Hematopoietic multipotent progenitor cell treated with erythropoietin and hydrocortisone succinate and interleukin-3 and kit ligand, for 8 days (in vitro differentiated cells): ENCODE data around the gene ZNF93.
"Not testable (repeated sequence)": the region's sequence is repeated elsewhere in the genome, so short reads cannot be mapped to it uniquely, and the experiment has no call there.

Source experiments
- DNase-seq: peaks from one replicate; pipeline ENCODE4 v3.0.0-alpha.2; 2015

Gene ZNF93

DNA sequence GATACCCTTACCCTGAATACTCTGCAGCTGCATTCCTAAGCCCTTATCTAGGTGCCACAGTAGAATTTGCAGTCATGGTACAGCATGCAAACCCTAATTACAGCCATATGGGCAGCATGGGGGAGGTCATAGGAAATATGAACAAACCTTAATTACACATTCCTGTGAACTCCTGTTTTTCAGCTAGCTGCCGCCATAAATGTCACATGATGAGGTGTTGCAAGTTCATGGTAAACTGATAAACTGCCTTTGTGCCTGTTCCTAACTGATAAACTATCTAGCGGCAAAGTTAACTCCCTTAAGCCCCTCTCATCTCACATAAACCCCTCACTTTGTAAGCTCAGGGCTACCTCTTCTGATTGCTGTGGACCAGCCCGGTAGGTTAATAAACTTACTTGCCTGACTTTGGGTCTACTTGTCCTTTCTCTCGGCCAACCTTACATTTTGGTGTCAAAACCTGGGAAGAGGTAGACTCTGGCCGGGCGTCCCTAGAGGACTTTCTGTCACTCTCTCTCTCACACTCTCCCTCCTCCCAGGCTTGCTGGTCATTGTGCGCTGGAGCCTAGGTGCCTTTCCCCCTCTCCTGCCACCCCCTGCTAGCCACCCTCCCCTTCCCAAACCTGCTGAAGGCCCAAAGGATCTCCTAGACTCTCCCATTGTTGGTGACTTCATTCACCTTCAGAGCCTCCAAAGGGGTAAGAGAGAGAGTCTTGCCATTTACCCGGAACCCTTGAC lies 43.3 kb downstream of the ZNF93 start:
- DNase-seq: no peak

DNA sequence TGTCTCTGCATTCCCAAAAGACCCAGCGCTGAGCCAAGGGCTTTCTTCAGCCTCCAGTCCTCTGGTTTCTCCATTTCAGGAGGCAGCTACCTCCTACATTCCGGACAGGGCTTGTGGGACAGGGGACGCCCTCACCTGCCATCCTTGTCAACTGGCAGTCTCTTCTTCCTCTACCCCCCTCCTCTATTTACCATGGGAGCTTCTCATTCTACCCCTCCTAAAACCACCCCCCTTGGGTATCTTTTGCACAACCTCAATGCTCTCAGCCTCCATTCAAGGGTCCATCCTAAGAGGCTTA lies 43.8 kb downstream of the ZNF93 start:
- no peak for DNase-seq

DNA sequence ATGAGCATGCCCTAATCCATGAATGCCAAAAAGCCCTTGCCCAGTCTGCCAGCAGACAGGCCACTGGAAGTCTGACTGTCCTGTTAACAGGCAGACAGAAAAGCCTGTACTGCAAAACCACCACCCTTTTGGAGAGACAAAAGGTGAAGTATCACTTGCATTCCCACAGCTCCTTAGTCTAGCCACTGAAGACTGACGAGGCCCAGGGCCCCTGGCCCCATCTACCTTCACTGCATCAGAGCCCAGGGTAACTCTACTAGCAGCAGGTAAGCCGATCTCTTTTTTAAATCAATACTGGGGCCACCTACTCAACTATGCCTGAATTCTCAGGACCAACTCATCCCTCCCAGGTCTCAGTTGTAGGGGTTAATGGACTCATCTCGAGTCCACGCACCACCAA lies 45.5 kb downstream of the ZNF93 start:
- DNase-seq: no peak

DNA sequence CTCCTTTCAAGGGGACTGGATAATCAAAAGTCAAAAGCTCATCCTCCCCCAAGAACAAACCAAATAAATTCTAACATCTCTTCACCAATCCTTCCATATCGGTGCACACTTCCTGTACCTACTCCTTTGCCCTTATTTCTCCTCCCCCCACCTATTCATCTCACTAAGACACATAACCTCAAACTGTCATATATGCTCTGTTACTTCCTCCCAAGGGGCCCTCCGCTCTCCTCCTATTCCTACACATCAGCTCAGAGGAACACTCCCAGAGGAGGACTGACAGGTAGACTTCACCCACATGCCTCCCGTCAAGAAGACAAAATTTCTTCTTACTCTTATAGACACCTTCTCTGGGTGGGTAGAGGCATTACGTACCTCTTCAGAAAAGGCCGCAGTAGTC lies 48.1 kb downstream of the ZNF93 start:
- no peak for DNase-seq

DNA sequence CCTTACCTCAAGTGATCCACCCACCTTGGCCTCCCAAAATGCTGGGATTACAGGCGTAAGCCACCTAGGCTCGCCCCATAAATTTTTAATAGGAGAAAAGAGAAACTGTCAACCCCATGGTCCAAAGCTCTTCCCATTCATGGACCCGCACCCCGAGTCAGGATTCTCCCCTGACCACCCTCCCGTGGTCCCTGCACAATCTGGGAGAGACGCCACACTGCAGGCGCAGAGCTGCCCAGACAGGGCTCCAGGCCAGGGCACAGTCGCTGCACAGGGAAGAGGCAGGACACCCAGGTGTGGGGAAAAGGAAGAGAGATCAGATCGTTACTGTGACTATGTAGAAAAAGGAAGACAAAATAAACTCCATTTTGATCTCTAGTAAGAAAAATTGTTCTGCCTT lies 54.5 kb downstream of the ZNF93 start:
- DNase-seq: no peak

DNA sequence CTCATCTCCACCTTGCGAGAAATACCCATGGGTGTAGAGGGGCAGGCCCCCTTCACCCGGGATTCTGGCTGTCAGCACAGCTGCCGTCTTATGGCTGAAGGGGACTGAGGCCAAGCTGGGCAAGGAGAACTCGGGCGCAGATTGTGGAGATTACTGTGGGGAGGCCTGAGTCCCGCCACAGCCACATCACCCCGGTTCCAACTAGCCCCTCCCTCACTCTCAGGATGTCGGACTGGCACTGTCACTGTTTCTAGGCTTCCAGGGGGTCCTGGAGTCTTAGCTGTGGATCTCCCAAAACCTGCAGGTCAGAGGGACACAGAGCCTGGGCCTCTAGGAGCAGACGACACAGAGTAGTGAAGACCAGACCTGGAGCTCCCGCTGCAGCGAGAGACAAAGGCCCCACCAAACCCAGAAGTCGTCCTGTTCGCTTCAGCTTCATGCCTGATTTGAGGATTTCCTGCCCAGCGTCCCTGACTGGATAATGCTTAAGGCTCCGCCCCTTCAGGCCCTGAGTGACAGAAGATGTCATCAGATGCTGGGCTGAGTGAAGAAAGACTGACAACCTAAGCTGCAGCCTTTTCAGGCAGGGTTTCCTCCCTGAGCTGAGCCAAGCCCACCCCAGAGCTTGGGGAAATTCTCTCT lies 55.8 kb downstream of the ZNF93 start:
- DNase-seq: no peak

- not testable (repeated sequence) for DNase-seq
Observed at GRCh38 chr19:19957766-19958165, 57.0 kb downstream of the ZNF93 start.

- DNase-seq: peak; percentile 38
Observed at GRCh38 chr19:19959151-19959799, 58.5 kb downstream of the ZNF93 start.

DNA sequence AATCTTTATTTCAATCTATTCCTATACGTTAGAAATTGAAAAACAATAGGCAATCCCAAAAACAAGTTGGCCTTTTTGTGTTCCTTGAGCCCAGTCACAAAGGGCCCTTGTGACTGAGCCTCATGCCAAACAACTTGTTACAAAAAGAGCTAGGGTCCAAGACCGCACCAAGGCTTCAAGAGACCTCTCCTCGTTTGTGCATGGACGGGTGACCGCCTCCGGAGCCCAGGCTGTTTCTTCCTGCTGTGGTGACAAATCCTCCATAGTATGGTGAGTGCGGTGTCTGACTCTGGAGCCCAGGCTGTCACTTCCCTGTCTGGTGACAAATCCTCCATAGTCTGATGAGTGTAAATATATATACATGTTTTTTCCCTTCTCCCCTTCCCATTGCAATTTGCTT lies 63.7 kb downstream of the ZNF93 start:
- DNase-seq: no peak

- DNase-seq: not testable (repeated sequence)
Observed at GRCh38 chr19:19966126-19966525, 65.4 kb downstream of the ZNF93 start.

DNA sequence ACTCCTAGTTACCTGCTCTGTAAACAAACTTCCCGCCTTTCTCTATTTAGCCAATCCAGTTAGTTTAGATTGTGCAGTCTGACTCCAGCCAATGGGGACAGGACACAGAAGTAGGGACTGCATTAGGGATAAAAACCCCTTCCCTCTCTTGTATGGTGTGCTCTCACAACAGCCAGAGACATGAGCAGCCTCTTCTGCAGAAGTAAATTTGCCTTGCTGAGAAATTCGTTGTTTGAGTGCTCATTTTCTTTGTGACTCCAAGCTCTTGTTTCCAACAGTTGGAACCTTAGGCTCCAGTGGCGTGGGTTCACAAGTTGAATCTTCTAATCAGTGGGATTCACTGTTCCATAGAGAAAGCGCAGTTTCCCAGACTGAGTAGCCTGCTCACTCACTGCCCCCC lies 66.1 kb downstream of the ZNF93 start:
- DNase-seq: no peak
